ENCODE data around the gene DPP10.

GRCh38 chr2:115484983-115485382, 1042.5 kb downstream of the DPP10 start:
- TF ChIP-seq EZH2 (IDR thresholded peaks at IDR 0.05) (no peak), CTCF (IDR thresholded peaks at IDR 0.05) (no peak), EZH2phosphoT487 (IDR thresholded peaks at IDR 0.05) (no peak)

Data from neural progenitor cell (in vitro differentiated cells).